PC-3 (cell line): ENCODE measurements around the gene DAPK3. TPM values are rescaled to one million over a fixed set of nuclear protein-coding genes. Genes with fewer than 3 reads are reported as not detected.

ENCODE experiments used
- ATAC-seq: fragments of 200-7000 bp; cut with Tn5 transposase; 2 replicates; pipeline ENCODE4 v1.9.1; 2020; ENCODE audit warnings: mild to moderate bottlenecking, moderate library complexity
- BruUV-seq: library from RNA; stranded (reverse); fragments of 400-500 nt; replicated peaks from 2 replicates; lab custom pipeline; 2021; lab: Mats Ljungman, UMichigan
- CTCF ChIA-PET: fragments of 300-600 bp; sonication (Branson Sonifier 250); formaldehyde crosslinking; loops from one replicate; lab custom pipeline; 2022; ENCODE audit warnings: antibody characterized with exemption; lab: Charles Lee
- POLR2A ChIA-PET: fragments of 300-600 bp; sonication (Branson Sonifier 250); formaldehyde crosslinking; loops from one replicate; lab custom pipeline; 2022; ENCODE audit warnings: antibody characterized with exemption; ENCODE audit not compliant: unreplicated experiment; lab: Charles Lee
- DNase-seq: peaks from one replicate; pipeline ENCODE4 v3.0.0-alpha.2; 2015
- H2AFZ ChIP-seq: fragments of 300-600 bp; sonication (generic); 2 replicates; pipeline ENCODE4 v1.6.0; 2016; ENCODE audit warnings: antibody characterized with exemption, low read length
- H3F3A ChIP-seq: fragments of 300-600 bp; sonication (generic); one replicate; pipeline ENCODE4 v1.6.0; 2017; ENCODE audit warnings: antibody characterized with exemption, low read length, control low read depth, mild to moderate bottlenecking; ENCODE audit not compliant: unreplicated experiment
- H3K27ac ChIP-seq: fragments of 300-600 bp; sonication (generic); 2 replicates; pipeline ENCODE4 v1.5.1; 2016; ENCODE audit warnings: mild to moderate bottlenecking, low read length
- H3K27me3 ChIP-seq: fragments of 300-600 bp; sonication (generic); 2 replicates; pipeline ENCODE4 v1.6.1; 2016; ENCODE audit warnings: low read length, mixed read lengths
- H3K36me3 ChIP-seq: fragments of 300-600 bp; sonication (generic); 2 replicates; pipeline ENCODE4 v1.6.1; 2016; ENCODE audit warnings: low read depth, mixed run types, low read length, mixed read lengths
- H3K4me1 ChIP-seq: fragments of 300-600 bp; sonication (generic); 2 replicates; pipeline ENCODE4 v1.5.1; 2016; ENCODE audit warnings: low read length; ENCODE audit not compliant: insufficient read depth
- H3K4me2 ChIP-seq: fragments of 300-600 bp; sonication (generic); 2 replicates; pipeline ENCODE4 v1.6.0; 2016; ENCODE audit warnings: low read length
- H3K4me3 ChIP-seq: fragments of 300-600 bp; sonication (generic); 2 replicates; pipeline ENCODE4 v1.5.1; 2016; ENCODE audit warnings: mild to moderate bottlenecking, low read length, mixed read lengths
- H3K79me2 ChIP-seq: fragments of 300-600 bp; sonication (generic); 2 replicates; pipeline ENCODE4 v1.6.1; 2017; ENCODE audit warnings: low read length, mixed read lengths
- H3K9ac ChIP-seq: fragments of 300-600 bp; sonication (generic); 2 replicates; pipeline ENCODE4 v1.6.0; 2016; ENCODE audit warnings: mild to moderate bottlenecking, low read length
- H3K9me2 ChIP-seq: fragments of 300-600 bp; sonication (generic); replicated peaks from 2 replicates; pipeline ENCODE4 v1.6.1; 2016; ENCODE audit warnings: mixed run types, low read length, mixed read lengths
- H3K9me3 ChIP-seq: fragments of 300-600 bp; sonication (generic); 2 replicates; pipeline ENCODE4 v1.6.1; 2016; ENCODE audit warnings: low read length, mixed read lengths
- H4K20me1 ChIP-seq: fragments of 300-600 bp; sonication (generic); 2 replicates; pipeline ENCODE4 v1.6.1; 2016; ENCODE audit warnings: low read length, mixed read lengths
- CTCF ChIP-seq: fragments of 300-600 bp; sonication (generic); conservative IDR thresholded peaks from 2 replicates; pipeline ENCODE4 v1.5.1; 2017; ENCODE audit warnings: antibody characterized with exemption, low read depth, mild to moderate bottlenecking, low read length
- EZH2 ChIP-seq: fragments of 300-600 bp; sonication (generic); IDR thresholded peaks from one replicate; pipeline ENCODE4 v1.6.1; 2017; ENCODE audit warnings: antibody characterized with exemption, mild to moderate bottlenecking, low read length; ENCODE audit not compliant: unreplicated experiment
- EZH2phosphoT487 ChIP-seq: fragments of 300-600 bp; sonication (generic); IDR thresholded peaks from 2 replicates; pipeline ENCODE4 v1.6.1; 2018; ENCODE audit warnings: mild to moderate bottlenecking, antibody characterized with exemption, low read length, borderline replicate concordance
- intact Hi-C: fragments of 100-400 bp; cut with micrococcal nuclease; formaldehyde crosslinking; loops from 2 replicates; pipeline ENCODE4 v1.9.0; 2023
- total RNA-seq: library from RNA; depleted of rRNA; stranded (reverse); fragments of >200 nt; gene quantifications from 2 replicates; pipeline ENCODE4 v1.2.3, GENCODE V29; 2014

DAPK3 gene
- total RNA-seq, 1 experiment from 2014 or later = 94.2 TPM

GRCh38 chr19:3984584-3984907 lies 13.6 kb upstream of the DAPK3 start:
- Histone ChIP-seq H3K4me1 (peaks cover 20% of the 10 kb centered on the region), H3K36me3 (peaks cover 53% of the 10 kb centered on the region), H3K4me3 (peak overlapping the region; percentile 97), H3K27me3 (no peaks in the 10 kb centered on the region), H2AFZ (no peak overlapping the region), H3K9me3 (no peaks in the 10 kb centered on the region), H3K79me2 (peaks cover 56% of the 10 kb centered on the region), H4K20me1 (peaks cover 56% of the 10 kb centered on the region), H3K9ac (peak overlapping the region; percentile 96), H3F3A (peaks cover 4% of the 10 kb centered on the region), H3K4me2 (peak overlapping the region; percentile 99), H3K27ac (peak overlapping the region; percentile 49), H3K9me2 (no peaks in the 10 kb centered on the region)
- intact Hi-C loops = loop anchor here (2.0 kb wide), 1 partner anchor 14 kb away; the partner anchor contains the start of gene DAPK3
- ATAC-seq (no peak), DNase-seq (no peak)
- BruUV-seq = no TSS peak
- ChIA-PET POLR2A (no interaction called here), CTCF (no interaction called here)
- TF ChIP-seq CTCF = no peak
- TF ChIP-seq EZH2 = no peak
- TF ChIP-seq EZH2phosphoT487 = no peak

GRCh38 chr19:3983936-3984583 lies 13.2 kb upstream of the DAPK3 start:
- Histone ChIP-seq H3K27ac (peak overlapping the region; percentile 21; the same call in 1 of the 2 replicates), H3K9me3 (no peaks in the 10 kb centered on the region), H3K4me3 (peak overlapping the region; percentile 97), H2AFZ (no peak overlapping the region), H3K27me3 (no peaks in the 10 kb centered on the region), H3K4me2 (peak overlapping the region; percentile 99), H4K20me1 (peaks cover 61% of the 10 kb centered on the region), H3K9me2 (no peaks in the 10 kb centered on the region), H3F3A (peaks cover 4% of the 10 kb centered on the region), H3K79me2 (peaks cover 60% of the 10 kb centered on the region), H3K36me3 (peaks cover 58% of the 10 kb centered on the region), H3K9ac (peak overlapping the region; percentile 96), H3K4me1 (peaks cover 20% of the 10 kb centered on the region)
- ChIA-PET POLR2A (no interaction called here), CTCF (no interaction called here)
- intact Hi-C loops = loop anchor here (2.0 kb wide), 1 partner anchor 13 kb away; the partner anchor contains the start of gene DAPK3
- ATAC-seq (no peak), DNase-seq (peak; percentile 17)
- no peak for TF ChIP-seq EZH2
- no TSS peak for BruUV-seq

DNA sequence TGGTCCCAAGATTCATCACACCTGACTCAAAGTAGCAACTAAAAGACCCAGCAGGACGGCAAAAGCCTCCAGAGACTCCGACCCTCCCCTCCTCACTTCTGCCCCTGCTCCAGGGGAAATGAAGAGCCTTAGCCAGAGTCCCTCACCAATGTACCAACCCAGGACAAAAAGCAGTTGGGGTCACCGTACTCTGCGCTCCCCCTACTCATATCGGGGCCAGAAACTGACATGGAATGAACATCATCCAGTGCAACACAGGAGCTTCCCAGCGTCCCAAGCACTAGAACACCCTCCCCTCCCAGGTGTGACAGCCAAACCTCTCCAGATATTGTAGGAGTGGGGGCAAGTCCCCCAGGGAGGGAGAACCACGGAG lies 12.6 kb upstream of the DAPK3 start:
- intact Hi-C loops = no loop called here
- Histone ChIP-seq H3K79me2 (peaks cover 63% of the 10 kb centered on the region), H3K4me1 (peaks cover 20% of the 10 kb centered on the region), H3K27me3 (no peaks in the 10 kb centered on the region), H3K9me2 (no peaks in the 10 kb centered on the region), H3K36me3 (peaks cover 61% of the 10 kb centered on the region), H2AFZ (no peak overlapping the region), H3K9ac (peak overlapping the region; percentile 96), H3K9me3 (no peaks in the 10 kb centered on the region), H4K20me1 (peaks cover 63% of the 10 kb centered on the region), H3K27ac (peak overlapping the region; percentile 21; the same call in 1 of the 2 replicates), H3F3A (peaks cover 4% of the 10 kb centered on the region), H3K4me2 (peak overlapping the region; percentile 99), H3K4me3 (peak overlapping the region; percentile 97)
- BruUV-seq = no TSS peak
- CTCF ChIA-PET = no interaction called here
- POLR2A ChIA-PET = no interaction called here
- no peak for TF ChIP-seq EZH2
- no peak for TF ChIP-seq CTCF
- TF ChIP-seq EZH2phosphoT487 = no peak
- DNase-seq = no peak
- no peak for ATAC-seq
